Suprapubic skin (tissue), 4 donors: ENCODE measurements around the gene APOO.

Source experiments
- POLR2A ChIP-seq, 2 donors: fragments of 450-650 bp; IDR thresholded peaks; one replicate each; pipeline ENCODE4 v1.6.1; 2017; ENCODE audit warnings: antibody characterized with exemption in 2 of 2, mild to moderate bottlenecking in 2 of 2, moderate library complexity in 2 of 2
- POLR2AphosphoS5 ChIP-seq, 3 donors: sonication (generic); formaldehyde crosslinking; IDR thresholded peaks; one replicate each; pipeline ENCODE4 v1.6.1; 2017; ENCODE audit warnings: antibody characterized with exemption in 3 of 3
- TF ChIP-seq, protein P1 (sequence below), 2 donors: fragments of 200-600 bp in 1 of 2; fragments of 450-650 bp in 1 of 2; sonication (generic) in 1 of 2; IDR thresholded peaks; one replicate each; pipeline ENCODE4 v1.5.1; 2016 to 2019; ENCODE audit warnings: antibody characterized with exemption in 2 of 2, mild to moderate bottlenecking in 1 of 2, moderate library complexity in 1 of 2

DNA sequence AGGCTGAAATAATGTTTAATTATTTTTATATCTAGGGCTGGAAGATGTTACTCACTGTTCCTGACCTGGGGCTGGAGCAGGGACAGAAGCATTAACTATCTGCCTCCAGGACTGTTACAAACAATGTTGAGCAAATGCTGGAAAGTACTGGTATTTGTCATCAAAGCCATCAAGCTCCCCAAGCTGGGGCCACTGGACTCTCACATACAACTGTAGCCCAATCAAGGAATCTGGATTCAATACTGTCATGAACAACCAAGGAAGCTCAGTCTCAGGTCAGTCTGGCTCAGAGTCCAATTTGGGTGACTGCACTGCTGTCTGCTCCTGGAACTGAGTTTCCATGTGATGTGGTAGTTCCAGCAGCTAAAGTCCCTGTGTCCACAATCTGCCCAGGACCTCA, 50.4 kb downstream of the APOO start:
- TF ChIP-seq, protein P1, sequence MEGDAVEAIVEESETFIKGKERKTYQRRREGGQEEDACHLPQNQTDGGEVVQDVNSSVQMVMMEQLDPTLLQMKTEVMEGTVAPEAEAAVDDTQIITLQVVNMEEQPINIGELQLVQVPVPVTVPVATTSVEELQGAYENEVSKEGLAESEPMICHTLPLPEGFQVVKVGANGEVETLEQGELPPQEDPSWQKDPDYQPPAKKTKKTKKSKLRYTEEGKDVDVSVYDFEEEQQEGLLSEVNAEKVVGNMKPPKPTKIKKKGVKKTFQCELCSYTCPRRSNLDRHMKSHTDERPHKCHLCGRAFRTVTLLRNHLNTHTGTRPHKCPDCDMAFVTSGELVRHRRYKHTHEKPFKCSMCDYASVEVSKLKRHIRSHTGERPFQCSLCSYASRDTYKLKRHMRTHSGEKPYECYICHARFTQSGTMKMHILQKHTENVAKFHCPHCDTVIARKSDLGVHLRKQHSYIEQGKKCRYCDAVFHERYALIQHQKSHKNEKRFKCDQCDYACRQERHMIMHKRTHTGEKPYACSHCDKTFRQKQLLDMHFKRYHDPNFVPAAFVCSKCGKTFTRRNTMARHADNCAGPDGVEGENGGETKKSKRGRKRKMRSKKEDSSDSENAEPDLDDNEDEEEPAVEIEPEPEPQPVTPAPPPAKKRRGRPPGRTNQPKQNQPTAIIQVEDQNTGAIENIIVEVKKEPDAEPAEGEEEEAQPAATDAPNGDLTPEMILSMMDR (IDR thresholded peaks at IDR 0.05): no peak
- TF ChIP-seq POLR2AphosphoS5 (IDR thresholded peaks at IDR 0.05) (no peak), POLR2A (IDR thresholded peaks at IDR 0.05) (no peak)
